Middle frontal gyrus (tissue), 1 donor: ENCODE measurements around the gene FAM72D.
"Not testable (repeated sequence)": the region's sequence is repeated elsewhere in the genome, so short reads cannot be mapped to it uniquely, and the experiment has no call there.

ENCODE experiments used
- DNase-seq: peaks from one replicate; pipeline ENCODE4 v3.0.0-alpha.2; 2015; ENCODE audit warnings: low spot score; ENCODE audit errors: extremely low spot score

The FAM72D gene

DNA sequence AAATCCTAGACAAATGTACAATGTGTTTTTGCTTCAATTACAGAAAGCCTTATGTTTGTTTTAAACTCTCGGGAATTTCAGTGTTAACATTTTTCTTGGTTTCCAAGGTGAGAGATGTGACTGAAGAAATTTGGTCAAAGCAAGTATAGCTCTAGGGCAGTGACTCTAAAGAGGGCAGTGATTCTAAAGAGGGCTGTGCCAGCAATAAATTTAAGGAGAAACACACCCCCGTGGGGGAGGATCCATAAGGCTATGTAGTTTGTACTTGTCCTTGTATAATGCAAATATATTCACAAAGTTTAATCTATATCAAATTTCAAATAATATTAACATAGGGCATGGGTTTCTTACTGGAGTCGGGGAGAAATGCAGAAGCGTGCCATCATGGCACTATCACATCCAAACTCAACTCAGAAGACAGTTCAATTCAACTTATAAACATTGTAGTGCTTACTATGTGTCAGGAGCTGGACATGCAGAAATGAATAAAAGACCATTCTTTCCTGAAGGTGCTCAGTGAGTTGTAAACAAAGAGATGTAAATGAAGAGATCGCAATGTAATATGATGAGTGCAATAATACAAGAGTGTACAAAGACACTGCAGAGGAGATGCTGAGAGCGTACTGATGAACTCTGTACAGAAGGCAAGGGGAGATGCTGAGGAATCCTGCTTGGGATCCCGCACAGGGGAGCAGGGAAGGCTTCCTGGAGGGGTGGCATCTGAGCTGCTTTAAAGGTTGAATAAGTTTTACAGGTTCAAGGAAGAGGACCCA lies 13.1 kb upstream of the FAM72D start:
- DNase-seq: not testable (repeated sequence)

- peak; percentile 0 for DNase-seq
These were observed 2.1 kb upstream of the FAM72D start for GRCh38 chr1:145093517-145094149.

DNA sequence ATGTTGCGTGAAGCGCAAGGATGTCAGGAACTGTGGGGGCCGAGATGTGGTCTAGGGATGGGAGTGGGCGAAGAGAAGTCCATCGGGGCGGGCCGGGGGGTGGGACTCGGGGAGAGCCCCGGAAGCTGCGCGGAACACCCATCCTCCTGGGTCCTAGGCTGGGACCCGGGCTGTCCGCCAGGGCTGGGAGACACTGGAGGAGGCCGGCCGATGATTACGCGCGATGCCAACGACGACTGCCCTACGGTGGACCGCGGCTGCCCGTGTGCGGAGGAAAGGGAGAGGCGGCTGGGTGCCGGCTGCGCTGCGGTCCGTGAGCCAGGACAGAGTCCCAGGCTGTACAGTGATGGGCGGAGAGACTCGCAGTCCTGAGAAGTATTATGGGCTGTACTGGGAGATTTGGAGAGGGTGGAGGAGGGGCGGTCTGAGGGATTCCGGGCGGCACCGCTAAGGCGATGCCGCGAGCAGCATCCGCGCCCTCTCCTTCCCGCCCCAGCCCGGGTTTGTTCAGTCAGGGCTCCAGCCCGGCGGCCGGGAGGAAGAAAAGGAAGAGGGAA lies 1.0 kb upstream of the FAM72D start:
- DNase-seq: not testable (repeated sequence)

- DNase-seq: not testable (repeated sequence)
These were observed 6.0 kb downstream of the FAM72D start for GRCh38 chr1:145101725-145102124.

- DNase-seq: not testable (repeated sequence)
These were observed 7.5 kb downstream of the FAM72D start for GRCh38 chr1:145103294-145103693.

DNA sequence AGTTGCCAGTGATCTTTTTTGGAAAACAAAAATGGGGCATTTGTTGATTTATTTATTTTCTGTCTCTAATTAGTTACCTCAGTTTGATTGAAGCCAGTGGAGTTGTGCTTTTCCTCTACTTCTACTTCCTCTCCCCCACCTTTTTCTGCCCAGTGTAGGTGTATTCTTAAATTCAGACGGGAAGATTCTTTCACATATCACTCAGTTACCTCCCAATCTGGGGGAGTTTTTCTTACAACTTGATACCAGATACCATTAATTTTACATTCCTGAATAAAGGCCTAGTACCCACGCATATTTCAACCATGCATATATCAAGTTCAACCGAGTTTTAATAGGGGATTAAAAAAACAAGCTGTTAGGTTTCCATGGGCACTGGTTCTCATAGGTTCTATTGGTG lies 15.9 kb downstream of the FAM72D start:
- DNase-seq: not testable (repeated sequence)

DNA sequence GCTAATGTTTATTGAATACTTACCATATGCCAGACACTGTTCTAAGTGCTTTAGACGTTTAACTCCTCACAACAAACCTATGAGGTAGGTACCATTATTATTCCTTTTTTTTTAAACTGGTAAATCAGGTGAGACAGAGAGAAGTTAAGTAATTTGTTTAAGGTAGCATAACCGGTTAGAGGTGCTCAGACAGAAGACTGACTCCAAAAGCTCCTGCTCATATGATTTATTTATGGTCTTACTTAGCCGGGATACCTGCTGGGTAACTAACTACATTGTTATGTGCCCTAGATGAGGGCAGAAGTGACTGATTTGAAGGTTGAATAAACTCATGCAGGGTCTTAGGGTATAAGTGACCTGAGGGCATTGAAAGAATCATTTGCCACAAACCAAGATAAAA lies 16.9 kb downstream of the FAM72D start:
- DNase-seq: not testable (repeated sequence)

DNA sequence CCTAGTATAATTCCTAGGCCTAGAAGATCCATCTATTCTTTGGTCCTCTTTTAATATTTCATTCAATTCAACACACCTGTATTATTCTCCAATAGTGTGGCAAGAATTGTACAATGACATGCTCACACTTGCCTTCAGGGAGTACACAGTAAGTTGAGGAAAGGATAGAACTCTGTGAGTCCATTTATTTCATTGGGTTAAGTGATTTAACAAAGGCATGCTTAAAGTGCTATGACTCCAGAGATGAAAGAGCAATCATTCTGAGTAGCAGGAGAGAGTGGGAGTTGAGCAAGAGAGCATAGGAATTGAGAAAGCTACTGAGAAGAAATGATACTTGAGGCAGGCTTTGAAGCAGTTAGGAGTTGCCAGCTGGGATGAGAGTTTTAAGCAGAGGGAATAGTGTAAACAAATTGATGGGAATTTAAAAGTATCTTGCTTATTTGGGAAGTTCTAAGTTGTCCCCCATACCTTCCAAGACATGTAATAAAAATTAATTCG lies 18.8 kb downstream of the FAM72D start:
- DNase-seq: not testable (repeated sequence)

GRCh38 chr1:145115587-145116493 lies 20.1 kb downstream of the FAM72D start:
- DNase-seq: not testable (repeated sequence)

- DNase-seq: not testable (repeated sequence)
These were observed 24.1 kb downstream of the FAM72D start for GRCh38 chr1:145119842-145120241.

DNA sequence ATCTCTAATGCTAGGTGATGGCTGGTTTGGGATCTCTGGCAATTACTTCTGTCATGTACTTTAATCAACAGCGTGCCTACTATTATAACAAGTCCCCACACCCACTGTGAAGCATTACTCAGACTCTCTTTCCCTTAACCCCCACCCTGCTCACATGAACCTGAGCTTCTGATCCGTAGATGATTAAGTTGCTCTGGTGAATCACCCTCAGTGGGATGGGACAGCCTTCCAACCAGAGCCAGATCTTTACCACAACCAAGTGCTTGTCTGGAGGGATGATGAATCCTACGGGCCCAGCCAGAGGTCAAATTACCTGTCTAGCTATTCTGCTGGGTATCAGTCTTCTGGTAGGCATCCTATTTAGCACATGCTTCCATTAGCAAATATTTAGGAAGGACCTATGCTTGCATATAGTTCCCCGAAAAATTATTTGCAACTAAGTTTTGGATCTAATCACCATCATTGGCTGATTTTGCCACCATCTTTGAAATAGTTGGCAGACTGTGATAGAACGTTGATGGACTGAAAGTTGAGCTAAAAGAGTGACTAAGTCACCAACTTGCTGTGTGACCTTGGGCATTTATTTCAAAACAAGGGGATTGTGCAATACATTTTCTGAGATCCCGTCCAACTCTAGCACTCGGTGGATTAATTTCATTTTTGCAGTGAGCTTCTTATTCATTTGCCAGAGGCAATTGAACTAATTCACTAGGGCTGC lies 26.7 kb downstream of the FAM72D start:
- DNase-seq: not testable (repeated sequence)

DNA sequence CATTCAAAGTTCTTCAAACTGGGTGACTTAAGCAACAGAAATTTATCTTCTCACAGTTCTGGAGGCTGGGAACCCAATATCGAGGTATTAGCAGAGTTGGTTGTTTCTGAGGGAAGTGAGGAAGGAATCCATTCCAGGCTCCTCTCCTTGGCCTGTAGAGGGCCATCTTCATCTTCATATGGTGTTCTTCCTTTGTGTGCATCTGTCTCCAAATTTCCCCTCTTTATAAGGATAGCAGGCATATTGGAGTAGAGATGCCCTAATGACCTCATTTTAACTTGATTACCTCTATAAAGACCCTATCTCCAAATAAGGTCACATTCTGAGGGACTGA lies 27.3 kb downstream of the FAM72D start:
- not testable (repeated sequence) for DNase-seq

DNA sequence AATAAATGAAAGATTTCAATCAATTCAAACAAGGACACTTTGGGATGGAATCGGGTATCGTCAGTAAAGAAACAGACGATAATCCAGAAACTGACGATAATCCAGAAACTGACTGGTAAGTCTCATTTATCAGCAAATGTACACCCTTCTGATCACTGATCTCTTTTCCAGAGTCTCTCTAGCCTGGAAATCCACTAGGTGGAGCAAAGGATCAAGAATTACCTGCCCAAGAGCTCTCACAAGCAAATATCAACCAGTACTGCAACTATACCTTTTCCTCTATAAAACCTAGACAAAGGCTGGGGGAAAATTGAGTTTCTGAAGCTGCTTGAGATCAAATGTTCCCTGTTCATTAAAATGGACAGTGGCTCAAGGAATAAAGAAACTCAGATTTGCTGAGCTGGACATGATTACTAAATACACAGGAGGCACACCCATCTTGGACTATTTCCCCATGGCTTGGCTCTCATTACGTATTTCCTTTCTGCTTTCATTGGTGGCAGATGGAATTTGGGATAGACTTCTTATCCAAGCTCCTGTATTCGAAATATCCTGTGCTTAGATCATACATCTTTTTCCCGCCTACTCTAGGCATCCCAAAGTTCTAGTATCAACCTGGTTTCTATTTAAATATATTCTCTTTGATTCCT lies 28.3 kb downstream of the FAM72D start:
- not testable (repeated sequence) for DNase-seq

GRCh38 chr1:145125112-145125511 lies 29.3 kb downstream of the FAM72D start:
- DNase-seq: not testable (repeated sequence)

DNA sequence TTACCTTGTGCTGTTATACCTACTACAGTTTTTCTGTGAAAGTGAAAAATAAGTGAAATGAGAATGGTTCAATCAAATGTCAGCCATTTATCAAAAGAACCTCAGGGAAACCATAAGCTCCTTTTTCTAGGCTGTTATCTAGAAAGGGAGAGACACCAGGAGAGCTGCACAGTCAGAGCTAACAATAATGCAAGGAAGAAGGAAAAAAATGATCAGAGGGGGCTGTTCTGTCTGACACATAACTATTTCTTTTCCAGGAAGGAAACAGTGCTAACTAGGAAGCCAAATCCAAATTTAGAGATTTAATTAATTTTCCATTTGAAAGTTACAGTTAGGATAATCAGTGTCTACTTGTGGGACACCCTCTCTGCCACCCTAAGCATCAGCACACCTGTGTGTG lies 31.4 kb downstream of the FAM72D start:
- DNase-seq: not testable (repeated sequence)

GRCh38 chr1:145128697-145129469 lies 33.1 kb downstream of the FAM72D start:
- not testable (repeated sequence) for DNase-seq

GRCh38 chr1:145134476-145134875 lies 38.7 kb downstream of the FAM72D start:
- not testable (repeated sequence) for DNase-seq

- DNase-seq: not testable (repeated sequence)
These were observed 44.8 kb downstream of the FAM72D start for GRCh38 chr1:145140549-145140948.

GRCh38 chr1:145144264-145144913 lies 48.6 kb downstream of the FAM72D start:
- not testable (repeated sequence) for DNase-seq
